ENCODE data around the gene LARGE1.

DNA sequence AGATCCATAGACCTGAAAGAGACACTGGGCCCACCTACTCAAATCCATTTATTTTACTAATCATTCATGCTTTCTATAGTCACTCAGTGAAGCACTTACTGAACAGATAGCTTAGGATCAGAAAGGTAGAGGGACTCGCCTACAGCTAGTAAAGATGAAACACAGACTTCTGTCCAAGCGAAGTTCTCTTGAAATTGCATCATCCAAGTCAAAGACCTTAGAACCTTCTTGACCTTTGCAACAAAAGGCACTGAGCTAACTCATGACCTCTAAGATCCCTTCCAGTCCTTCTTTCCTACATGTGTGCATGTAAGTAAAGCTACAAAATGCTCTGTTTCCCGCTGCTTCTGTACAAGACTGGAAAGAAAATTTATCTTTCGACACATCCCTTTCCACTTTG lies 377.6 kb downstream of the LARGE1 start:
- TF ChIP-seq, protein P1, sequence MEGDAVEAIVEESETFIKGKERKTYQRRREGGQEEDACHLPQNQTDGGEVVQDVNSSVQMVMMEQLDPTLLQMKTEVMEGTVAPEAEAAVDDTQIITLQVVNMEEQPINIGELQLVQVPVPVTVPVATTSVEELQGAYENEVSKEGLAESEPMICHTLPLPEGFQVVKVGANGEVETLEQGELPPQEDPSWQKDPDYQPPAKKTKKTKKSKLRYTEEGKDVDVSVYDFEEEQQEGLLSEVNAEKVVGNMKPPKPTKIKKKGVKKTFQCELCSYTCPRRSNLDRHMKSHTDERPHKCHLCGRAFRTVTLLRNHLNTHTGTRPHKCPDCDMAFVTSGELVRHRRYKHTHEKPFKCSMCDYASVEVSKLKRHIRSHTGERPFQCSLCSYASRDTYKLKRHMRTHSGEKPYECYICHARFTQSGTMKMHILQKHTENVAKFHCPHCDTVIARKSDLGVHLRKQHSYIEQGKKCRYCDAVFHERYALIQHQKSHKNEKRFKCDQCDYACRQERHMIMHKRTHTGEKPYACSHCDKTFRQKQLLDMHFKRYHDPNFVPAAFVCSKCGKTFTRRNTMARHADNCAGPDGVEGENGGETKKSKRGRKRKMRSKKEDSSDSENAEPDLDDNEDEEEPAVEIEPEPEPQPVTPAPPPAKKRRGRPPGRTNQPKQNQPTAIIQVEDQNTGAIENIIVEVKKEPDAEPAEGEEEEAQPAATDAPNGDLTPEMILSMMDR (IDR thresholded peaks at IDR 0.05): no peak
- no peak for TF ChIP-seq POLR2A (IDR thresholded peaks at IDR 0.05)

Measured in uterus (tissue), 2 donors.